K562 (cell line): ENCODE data around the gene SERPINA6.

ENCODE experiments used
- HCFC1 ChIP-seq: IDR thresholded peaks from 2 replicates; pipeline ENCODE4 v1.6.1; 2012; ENCODE audit warnings: low read depth, low read length, improper control_type of control experiment
- KAT8 ChIP-seq: fragments of 450-650 bp; IDR thresholded peaks from 2 replicates; pipeline ENCODE4 v1.6.1; 2016; ENCODE audit warnings: low read depth, mild to moderate bottlenecking
- POLR2A ChIP-seq: fragments of 450-650 bp; conservative IDR thresholded peaks from 2 replicates; pipeline ENCODE4 v1.6.1; 2016
- SIN3A ChIP-seq, 2 experiments: fragments of 150-350 bp in 1 of 2; IDR thresholded peaks; 2 replicates each; pipeline ENCODE4 v1.6.1; 2011 to 2016; ENCODE audit warnings: borderline replicate concordance in 2 of 2, low read depth in 2 of 2, low read length in 2 of 2, mild to moderate bottlenecking in 2 of 2, moderate library complexity in 2 of 2; ENCODE audit not compliant: control insufficient read depth in 1 of 2
- TCF7L2 ChIP-seq: fragments of 150-350 bp; IDR thresholded peaks from 2 replicates; pipeline ENCODE4 v1.6.1; 2016; ENCODE audit warnings: low read depth, mild to moderate bottlenecking, low read length, moderate library complexity
- ZNF175 ChIP-seq: fragments of 200-800 bp; sonication (Bioruptor generic); IDR thresholded peaks from 2 replicates; pipeline ENCODE4 v1.6.1; 2016; ENCODE audit warnings: low read depth, mild to moderate bottlenecking, missing genetic modification characterization, missing compliant biosample characterization
- TF ChIP-seq, protein P1 (sequence below): fragments of 250-450 bp; sonication (Bioruptor Pico); IDR thresholded peaks from 2 replicates; pipeline ENCODE4 v1.8.0; 2022; ENCODE audit warnings: inconsistent platforms
- TF ChIP-seq, protein P2 (sequence below): fragments of 250-450 bp; sonication (Bioruptor Pico); IDR thresholded peaks from 2 replicates; pipeline ENCODE4 v1.8.0; 2021; ENCODE audit warnings: moderate library complexity, mild to moderate bottlenecking, inconsistent platforms

DNA sequence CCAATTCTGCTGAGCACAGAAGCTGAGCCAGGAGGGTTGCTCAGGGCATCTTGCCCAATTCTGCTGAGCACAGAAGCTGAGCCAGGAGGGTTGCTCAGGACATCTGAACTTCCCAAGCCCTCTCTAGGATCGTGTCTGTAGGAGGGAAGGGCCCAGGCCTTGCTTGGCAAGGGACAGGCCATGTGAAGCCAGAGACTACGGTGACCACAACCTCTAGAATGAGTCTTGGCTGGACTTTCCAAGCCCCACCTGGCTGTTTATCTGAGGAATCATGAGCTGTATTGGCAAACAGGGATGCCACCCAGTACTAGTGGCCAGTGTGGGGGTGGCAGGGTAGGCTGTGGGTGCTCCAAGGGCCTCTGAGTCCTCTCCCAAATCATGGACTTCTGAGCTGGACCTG is 7.7 kb upstream of the SERPINA6 start:
- TF ChIP-seq POLR2A (no peak), HCFC1 (no peak), SIN3A (IDR thresholded peaks at IDR 0.05; ENCODE audit: borderline replicate concordance in 2 of 2, control insufficient read depth in 1 of 2, low read depth in 2 of 2, low read length in 2 of 2) (no peak), KAT8 (no peak), ZNF175 (no peak), TCF7L2 (no peak)
- TF ChIP-seq, protein P1, sequence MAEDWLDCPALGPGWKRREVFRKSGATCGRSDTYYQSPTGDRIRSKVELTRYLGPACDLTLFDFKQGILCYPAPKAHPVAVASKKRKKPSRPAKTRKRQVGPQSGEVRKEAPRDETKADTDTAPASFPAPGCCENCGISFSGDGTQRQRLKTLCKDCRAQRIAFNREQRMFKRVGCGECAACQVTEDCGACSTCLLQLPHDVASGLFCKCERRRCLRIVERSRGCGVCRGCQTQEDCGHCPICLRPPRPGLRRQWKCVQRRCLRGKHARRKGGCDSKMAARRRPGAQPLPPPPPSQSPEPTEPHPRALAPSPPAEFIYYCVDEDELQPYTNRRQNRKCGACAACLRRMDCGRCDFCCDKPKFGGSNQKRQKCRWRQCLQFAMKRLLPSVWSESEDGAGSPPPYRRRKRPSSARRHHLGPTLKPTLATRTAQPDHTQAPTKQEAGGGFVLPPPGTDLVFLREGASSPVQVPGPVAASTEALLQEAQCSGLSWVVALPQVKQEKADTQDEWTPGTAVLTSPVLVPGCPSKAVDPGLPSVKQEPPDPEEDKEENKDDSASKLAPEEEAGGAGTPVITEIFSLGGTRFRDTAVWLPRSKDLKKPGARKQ (CRISPR knock-in tag), result no peak
- TF ChIP-seq, protein P2, sequence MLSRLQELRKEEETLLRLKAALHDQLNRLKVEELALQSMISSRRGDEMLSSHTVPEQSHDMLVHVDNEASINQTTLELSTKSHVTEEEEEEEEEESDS (CRISPR knock-in tag), result no peak
